ENCODE results near the gene ERMARD.

The ERMARD gene

DNA sequence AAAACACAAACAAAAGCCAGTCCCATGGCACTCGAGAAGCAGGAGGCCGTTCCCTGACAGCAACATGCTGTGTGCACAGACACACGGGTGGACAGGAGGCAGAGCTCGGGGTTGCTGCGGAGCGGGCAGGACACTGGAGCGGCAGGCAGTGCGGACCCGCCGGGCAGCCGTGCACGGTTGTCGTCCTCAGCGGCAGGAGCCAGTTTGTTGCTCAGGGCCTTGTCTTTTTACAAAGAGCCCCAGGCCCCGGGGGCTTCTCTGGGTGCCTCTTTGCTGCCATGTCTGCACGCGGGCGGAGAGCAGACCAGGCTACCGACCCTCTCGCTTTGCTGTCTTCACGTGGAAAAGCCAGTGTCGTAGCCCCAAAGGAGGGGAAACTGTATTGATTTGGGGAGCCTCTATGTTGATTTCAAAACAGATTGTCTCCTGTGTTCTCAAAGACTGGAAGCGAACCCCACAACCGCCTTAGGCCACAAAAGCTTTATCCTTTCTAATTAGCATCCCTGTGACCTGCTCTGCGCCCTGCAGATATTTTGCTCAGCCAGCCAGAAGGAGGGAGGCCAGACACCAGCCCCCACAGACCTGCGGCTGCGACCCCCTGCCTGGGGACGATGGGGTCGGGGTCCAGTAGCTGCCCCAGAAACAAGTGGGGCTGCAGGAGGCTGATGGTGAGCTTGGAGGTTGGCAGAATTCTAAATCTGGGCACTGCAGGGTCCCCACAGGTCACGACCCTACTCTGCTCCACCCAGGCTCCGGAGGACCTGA lies 50.2 kb downstream of the ERMARD start:
- DNase-seq: no peak

DNA sequence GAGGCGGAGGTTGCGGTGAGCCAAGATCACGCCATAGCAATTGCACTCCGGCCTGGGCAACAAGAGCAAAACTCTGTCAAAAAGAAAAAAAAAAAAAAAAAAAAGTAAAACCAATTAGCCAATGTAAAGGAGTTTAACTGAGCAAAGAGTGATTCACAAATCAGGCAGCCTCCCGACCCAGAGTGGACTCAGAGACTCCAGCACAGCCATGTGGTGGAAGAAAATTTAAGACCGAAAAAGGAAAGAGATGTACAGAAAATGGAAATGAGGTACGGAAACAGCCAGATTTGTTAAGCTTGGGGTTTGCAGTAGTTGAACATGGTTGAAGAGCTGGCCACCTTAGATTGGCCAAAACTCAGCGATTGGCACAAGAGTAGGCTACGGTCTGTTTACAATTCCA lies 51.4 kb downstream of the ERMARD start:
- DNase-seq: no peak

DNA sequence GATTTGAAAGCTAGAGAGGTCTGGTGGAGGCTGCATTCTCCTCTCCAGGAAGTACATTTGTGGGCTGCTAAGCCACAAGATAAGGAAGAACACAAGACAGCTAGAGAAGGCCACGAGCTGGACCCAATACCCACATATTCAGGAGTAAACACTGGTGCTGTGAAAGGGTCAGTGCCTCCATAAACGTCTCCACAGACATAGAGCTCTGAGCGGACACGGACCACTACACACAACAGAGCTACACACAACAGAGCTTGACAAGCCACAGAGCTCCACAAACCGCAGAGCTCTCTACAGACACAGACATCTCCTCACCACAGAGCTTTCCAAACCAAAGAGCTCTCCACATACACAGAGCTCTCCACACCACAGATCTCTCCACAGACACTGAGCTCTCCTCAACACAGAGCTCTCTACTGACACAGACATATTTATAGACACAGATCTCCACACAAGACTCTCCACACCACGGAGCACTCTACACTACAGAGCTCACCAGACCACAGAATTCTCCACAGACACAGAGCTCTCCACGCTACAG lies 51.9 kb downstream of the ERMARD start:
- DNase-seq: no peak

DNA sequence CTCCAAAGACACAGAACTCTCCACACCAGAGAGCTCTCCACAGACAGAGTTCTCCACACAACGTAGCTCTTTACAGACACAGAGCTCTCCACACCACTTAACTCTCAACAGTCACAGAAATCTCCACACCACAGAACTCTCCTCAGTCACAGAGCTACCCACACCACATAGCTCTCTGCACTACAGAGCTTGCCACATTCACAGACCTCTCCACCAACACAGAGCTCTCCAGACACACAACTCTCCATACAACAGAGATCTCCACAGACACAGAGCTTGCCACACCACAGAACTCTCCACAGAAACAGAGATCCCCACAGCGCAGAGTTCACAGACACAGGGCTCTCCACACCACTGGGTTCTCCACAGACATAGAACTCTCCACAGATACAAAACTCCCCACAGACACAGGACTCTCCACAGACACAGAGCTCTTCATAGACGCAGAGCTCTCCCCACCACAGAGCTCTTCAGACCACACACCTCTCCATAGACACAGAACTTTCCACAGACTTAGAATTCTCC lies 52.5 kb downstream of the ERMARD start:
- no peak for DNase-seq

DNA sequence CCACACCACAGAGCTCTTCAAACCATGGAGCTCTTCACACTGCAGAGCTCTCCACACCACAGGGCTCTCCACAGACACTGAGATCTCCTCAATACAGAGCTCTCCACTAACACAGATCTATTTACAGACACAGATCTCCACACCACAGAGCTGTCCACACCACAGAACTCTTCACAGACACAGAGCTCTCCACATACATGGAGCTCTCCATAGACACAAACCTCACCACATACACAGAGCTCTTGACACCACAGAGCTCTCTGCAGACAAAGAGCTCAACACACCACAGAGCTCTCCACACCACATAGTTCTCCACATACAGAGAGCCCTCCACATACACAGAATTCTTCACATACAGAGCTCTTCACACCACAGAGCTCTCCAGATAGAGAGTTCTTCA lies 53.0 kb downstream of the ERMARD start:
- no peak for DNase-seq

DNA sequence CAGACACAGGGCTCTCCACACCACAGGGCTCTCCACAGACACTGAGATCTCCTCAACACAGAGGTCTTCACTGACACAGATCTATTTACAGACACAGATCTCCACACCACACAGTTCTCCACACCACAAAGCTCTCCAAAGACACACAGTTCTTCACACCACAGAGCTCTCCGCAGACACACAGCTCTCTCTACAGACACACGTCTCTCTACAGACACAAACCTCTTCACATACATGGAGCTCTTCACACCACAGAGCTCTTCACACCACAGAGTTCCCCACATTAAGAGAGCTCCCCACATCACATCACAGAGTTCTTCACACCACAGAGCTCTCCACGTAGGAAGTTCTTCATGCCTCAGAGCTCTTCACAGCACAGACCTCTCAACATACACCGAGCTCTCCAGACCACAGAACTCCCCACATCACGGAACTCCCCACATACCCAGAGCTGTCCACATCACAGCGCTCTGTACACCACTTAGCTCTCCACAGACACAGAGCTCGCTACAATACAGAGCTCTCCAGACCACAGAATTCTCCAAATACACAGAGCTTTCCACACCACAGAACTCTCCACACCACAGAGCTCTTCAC lies 53.9 kb downstream of the ERMARD start:
- no peak for DNase-seq

DNA sequence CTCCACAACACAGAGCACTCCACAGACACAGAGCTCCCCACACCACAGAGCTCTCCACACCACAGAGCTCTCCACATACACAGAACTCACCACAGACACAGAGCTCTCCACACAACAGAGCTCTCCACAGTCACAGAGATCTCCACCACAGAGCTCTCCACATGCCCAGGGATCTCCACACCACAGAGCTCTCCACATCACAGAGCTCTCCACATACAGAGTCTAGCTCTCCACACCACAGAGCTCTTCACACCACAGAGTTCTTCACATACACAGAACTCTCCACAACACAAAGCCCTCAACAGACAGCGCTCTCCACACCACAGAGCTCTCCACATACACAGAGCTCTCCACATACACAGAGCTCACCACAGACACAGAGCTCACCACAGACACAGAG lies 55.3 kb downstream of the ERMARD start:
- no peak for DNase-seq

DNA sequence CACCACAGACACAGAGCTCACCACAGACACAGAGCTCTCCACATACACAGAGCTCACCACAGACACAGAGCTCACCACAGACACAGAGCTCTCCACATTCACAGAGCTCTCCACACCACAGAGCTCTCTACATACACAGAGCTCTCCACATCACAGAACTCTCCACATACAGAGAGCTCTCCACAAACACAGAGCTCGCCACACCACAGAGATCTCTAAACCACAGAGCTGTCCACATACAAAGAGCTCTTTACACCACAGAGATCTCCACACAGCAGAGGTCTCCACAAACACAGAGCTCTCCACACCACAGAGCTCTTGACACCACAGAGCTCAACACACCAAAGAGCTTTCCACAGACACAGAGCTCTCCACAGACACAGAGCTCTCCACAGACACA lies 55.8 kb downstream of the ERMARD start:
- DNase-seq: no peak

DNA sequence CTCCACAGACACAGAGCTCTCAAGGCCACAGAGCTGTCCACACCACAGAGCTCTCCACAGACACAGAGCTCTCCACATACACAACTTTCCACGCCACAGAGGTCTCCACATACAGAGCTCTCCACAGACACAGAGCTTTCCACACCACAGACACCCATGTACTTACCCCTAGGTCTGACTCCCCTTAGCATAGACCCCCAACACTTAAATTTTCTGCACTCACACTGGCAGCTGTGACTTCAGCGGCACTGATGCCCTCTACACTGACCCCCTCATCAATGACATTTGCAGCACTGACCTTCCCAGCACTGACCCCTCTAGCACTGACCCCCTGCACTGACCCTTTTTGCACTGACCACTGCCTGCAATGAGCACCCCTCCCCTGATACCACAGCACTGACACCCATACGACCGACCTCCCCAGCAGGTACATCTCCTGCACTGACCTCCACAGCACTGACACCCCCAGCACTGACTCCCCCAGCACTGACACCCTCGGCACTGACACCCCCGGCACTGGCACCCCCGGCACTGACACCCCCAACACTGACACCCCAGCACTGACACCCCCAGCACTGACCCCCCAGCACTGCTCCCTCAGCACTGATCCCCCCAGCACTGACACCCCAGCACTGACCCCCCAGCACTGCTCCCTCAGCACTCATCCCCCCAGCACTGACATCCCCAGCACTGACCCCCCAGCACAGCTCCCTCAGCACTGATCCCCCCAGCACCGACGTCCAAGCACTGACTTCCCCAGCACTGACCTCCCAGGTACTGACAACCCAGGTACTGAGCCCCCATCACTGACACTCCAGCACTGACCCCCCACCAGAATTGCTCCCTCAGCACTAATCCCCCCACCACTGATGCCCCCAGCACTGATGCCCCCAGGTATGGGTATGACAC lies 56.5 kb downstream of the ERMARD start:
- no peak for DNase-seq

DNA sequence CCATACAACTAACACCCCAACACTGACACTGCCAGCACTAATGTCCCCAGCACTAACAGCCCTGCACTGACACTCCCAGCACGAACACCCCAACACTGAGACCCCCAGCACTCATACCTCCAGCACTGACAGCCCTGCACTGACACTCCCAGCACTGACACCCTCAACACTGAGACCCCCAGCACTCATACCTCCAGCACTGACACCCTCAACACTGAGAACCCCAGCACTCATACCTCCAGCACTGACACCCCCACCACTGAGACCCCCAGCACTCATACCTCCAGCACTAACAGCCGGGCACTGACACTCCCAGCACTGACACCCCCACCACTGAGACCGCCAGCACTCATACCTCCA lies 57.2 kb downstream of the ERMARD start:
- DNase-seq: no peak

DNA sequence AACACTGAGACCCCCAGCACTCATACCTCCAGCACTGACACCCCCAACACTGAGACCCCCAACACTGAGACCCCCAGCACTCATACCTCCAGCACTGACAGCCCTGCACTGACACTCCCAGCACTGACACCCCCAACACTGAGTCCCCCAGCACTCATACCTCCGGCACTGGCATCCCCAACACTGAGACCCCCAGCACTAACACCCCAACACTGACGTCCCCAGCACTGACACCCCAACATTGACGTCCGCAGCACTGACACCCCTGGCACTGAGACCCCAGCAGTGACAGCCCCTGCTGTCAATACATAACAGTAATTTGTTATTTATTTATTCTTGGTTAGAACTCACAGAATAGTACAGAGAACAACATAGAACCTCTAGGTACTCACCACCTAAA lies 58.0 kb downstream of the ERMARD start:
- no peak for DNase-seq

DNA sequence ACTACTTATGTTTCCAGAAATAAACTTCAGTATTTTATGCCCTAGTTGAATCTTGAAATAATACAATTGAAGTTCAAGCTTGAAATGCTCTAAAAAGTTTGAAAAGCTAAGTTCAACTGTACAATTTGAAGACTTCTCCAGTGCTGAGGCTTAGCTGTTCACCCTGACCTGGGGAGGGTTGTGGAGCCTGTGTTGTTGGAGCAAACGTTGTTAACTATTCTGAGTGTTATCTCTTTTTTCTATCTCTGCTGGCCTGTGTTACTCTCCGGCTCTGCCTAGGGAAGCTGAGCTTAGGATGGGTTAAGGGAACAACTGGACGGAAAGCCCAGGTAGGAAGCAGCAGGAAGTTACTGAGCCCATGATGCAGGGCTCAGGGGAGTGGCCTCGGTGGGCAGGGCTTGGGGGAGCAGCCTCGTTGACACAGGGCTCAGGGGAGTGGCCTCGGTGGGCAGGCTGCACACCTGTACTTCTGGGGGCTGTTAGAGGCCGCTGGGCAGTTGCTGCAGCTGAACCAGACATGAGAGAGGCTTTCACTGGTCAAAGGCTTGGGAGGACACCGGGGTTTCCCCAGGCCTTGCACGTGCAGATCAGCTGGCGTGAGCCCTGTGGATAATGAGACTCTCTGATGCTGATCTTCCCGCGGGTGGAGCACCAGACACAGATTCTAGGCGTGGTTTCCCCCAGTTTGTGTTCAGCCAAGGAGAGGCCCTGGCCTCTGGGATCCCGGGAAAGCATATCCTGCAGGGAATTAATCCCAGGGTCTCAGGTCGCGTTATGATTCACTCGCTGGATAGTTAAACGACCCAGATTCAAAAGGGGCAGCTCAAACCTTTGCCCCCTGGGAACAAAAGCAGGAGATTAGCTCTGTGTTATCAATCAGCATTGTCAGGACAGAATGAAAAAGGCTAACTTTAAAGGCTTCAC lies 58.9 kb downstream of the ERMARD start:
- DNase-seq: no peak

DNA sequence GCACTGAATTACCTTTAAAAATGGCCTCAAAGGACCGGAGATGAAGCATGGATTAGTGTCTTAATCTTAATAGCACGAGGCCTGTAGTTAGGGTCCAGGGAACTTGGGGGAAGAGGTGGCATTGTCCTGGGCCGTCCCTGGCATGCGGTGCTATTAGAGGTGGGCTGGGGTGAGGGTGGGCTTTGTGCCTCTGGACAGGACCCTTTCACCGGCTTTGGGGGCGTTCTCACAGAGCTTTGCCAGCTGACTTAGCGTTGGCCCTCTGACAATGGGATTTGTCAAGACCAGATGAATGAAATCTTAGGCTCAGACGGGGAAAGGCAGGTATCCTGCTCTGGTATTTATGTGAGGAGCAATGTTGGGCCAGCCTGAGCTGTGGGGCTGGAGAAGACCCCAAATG lies 59.6 kb downstream of the ERMARD start:
- DNase-seq: no peak

DNA sequence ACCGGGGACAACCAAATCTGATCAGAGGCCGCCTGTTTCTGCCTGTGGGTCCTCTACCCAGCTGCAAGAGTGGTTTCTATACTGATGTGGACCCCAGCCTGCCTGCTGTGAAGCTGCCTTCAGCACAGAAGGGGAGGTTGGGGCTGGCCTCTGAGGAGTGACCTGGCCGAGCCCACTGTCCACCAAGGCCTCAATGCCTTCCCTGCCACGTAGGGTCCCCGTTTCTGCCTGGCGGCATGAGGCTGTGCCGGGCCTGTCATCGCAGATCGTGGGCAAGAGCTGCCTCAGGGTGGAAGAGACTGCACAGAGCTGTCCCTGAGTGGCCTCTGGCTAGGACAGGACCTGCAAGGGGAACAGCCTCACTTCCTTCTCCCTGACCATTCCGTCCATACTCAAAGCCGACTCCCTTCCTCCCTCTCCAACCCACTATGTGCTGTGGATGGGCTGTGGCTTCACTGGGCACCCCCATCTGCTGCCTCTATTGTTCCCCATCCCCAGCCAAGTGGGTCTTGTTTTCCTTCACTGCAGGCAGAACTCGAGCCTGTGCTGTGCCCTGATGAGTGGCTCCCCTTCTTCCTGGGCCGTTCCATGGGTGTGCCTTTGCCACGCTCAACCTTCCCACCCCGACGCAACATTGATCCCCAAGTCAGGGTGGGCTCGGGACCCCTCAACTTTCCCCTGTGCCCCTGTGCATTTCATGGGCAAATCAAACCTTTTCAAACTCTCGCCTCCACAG lies 60.3 kb downstream of the ERMARD start:
- DNase-seq: no peak

DNA sequence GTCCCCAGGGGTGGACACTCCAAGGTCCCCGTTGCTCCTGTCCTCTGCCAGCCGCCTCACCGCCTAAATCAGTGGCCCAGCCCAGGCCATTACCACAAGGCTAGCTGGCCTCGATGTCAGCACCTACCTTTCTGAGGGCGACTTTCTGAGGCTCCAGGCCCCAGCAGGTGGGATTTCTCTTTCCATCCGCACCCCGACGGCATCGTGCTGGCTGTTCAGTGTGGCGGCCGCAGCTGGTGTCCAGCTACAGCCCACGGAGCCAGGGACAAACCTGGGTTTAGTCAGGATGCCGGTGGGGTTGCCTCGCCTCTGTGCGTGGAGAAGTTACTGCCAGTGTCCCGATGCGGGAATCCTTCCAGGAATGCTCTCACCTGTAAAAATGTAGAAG lies 60.8 kb downstream of the ERMARD start:
- no peak for DNase-seq

DNA sequence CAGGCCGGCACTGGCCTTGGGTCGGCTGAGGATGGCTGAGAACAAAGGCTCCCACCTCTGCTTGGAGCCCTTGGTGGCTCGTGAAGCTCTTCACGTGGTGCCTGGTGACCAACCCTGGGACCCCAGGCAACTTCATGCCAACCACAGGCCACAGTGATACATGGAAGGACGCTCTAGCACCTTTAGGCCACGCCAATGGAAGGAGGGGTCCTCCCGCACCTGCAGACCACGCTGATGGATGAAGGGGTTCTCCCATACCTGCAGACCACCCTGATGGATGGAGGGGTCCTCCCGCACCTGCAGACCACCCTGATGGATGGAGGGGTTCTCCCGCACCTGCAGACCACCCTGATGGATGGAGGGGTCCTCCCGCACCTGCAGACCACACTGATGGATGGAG lies 62.5 kb downstream of the ERMARD start:
- DNase-seq: no peak

DNA sequence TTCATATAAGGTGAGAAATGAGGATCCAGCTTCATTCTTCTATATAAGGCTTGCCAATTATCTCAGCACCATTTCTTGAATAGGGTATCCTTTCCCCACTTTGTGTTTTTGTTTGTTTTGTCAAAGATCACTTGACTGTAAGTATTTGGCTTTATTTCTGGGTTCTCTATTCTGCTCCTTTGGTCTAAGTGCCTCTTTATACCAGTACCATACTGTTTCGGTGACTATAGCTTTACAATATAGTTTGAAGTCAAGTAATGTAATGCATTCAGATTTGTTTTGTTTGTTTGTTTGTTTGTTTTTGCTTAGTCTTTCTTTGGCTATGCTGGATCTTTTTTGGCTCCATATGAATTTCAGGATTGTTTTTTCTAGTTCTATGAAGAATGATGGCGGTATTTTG lies 64.6 kb downstream of the ERMARD start:
- DNase-seq: no peak

DNA sequence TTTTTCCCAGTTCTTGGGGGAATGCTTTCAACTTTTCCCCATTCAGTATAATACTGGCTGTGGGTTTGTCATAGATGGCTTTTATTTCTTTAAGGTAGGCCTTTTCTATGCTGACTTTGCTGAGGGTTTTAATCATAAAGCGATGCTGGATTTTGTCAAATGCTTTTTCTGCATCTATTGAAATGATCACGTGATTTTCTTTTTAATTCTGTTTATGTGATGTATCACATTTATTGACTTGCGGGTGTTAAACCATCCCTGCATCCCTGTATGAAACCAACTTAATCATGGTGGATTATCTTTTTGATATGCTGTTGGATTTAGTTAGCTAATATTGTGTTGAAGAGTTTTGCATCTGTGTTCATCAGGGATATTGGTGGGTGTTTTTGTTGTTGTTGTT lies 65.6 kb downstream of the ERMARD start:
- DNase-seq: no peak

DNA sequence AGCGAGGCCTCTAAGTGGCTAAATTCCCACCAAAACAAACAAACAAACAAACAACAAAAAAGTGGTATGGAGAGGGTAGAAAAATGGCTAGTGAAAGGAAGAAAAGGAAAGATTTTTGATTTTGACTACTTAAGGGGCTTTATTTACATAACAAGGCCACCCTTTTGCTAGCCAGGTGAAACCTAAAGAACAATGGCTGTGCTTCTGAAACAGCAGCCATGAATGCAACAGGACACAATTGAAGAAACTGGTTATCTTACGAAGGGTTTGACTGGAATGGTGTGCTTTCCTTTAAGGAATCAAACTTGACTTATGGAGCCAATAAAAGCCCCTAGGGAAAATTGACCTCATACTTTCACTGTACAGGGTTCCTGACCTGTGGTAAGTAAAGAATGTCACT lies 68.9 kb downstream of the ERMARD start:
- DNase-seq: no peak

DNA sequence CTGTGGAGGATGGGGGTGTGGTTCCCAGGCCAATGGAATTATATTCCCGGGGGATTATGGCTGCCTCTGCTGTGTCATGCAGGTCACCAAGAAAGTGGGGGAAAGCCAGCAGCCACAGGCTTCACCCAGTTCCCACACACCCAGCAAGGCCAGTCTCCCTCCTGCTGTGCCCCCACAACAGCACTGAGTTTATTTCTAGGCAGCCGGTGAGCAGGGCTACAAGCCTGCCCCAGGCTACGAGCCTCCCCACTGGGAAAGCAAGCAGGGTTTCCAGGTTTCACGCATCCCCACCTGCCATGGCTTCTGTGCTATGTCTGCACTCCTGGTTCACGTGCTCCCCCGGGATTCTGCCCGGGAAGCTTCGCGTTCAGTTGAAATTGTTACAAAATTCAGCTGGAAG lies 72.6 kb downstream of the ERMARD start:
- no peak for DNase-seq

All from right kidney (tissue), 1 donor.